Measurements from ENCODE around the gene PLA2G4C.
"Not testable (repeated sequence)": the region's sequence is repeated elsewhere in the genome, so short reads cannot be mapped to it uniquely, and the experiment has no call there.

Gene PLA2G4C

DNA sequence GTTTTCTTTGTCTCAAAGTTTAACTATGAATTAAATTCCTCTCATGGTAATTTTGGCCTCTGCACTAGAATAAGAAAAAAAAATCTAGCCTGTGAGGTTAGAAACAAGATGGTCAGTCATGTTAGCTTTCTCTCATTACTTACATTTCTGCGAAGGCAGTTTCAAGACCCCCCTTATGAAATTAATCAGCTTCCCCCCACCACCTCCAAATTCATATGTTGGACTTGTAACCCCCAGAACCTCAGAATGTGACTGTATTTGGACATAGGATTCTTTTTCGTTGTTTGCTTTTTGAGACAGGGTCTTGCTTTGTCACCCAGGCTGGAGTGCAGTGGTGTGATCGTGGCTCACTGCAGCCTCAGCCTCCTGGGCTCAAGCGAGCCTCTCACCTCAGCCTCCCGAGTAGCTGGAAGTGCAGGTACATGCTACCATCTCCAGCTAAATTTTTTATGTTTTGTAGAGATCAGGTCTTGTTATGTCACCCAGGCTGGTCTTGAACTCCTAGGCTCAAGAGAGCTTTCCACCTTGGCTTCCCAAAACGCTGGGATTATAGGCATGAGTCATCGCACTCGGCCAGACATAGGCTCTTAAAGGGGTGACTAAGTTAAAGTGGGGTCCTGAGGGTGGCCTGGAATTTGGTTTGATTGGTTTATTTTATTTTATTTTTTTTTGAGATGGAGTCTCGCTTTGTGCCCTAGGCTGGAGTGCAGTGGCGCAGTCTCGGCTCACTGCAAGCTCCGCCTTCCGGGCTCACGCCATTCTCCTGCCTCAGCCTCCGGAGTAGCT is 1.4 kb downstream of the PLA2G4C start:
- DNase-seq = no peak

DNA sequence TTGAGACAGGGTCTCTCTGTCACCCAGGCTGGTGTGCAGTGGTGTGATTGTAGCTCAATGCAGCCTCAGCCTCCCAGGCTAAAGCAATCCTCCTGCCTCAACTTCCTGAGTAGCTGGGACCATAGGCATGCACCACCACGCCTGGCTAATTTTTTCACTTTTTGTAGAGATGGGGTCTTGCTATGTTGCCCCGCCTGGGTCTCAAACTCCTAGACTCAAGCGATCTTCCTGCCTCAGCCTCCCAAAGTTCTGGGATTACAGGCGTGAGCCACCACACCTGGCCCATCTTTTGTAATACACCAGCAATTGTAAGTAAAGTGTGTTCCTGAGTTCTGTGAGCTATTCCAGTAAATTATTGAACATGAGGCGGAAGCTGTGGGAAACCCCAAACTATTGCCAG is 6.7 kb downstream of the PLA2G4C start:
- DNase-seq = no peak

DNA sequence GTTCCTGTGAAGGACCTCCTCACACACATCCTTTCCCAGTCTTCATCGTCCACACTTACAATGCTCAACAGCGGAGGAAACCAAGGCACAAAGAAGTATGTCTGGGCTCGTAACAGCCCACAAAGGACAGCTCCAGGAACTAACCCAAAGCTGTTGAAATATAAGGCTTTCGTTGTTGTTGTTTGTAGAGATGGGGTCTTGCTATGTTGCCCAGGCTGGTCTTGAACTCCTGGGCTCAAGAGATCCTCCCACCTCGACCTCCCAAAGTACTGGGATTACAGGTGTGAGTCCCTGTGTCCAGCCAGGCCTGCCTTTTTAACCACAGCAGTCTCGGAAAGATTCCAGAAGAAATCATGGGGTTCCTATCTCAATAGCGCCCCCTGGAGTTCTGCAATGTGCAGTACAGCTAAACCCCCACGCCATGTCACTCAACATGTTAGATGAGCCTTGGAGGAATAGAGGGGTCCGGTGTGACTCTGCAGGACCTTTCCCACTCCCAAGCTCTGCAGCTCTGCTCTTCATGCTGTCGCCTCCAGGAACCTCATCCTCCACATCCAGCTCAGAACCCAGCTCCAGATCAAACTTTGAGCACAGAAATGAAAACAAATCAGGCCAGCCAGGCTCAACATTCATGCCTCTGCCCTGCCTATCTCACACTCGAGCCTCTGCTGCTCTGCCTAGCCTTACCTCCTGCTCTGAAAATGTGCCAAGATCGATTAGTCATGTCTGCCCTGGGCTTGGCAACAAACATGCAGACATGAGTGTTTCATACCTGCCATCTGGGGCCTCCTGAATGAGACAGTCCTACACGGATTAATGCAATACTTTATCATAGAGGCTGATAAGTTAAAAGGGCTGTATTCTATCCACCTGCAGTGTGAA is 7.5 kb downstream of the PLA2G4C start:
- DNase-seq = peak in 1 of 2 experiments; percentile 6

DNA sequence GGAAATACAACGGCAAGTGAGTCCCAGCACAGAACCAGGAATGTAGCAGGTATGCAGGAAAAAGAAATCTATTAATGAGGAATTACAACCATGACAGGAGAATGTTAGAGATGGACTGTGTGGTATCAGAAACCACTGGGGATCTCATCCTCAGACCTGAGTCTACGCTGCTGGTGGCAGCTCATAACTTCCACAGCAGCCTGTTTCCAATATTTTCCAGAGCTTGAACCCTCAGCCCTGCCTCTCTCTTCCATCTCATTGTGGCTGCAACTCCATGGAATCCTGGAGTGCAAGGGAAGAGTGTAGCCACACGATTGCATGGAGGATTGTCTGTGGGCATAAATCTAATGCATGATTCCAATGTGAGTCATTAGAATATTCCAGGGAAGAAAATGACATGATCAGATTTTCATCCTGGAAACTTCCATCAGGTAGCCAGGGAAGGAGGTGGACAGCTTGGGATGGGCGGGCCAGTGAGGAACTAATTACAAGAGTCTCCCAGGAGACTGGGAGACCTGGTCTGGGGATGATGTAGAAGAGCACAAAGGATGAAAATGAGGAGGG is 14.9 kb downstream of the PLA2G4C start:
- DNase-seq = no peak

DNA sequence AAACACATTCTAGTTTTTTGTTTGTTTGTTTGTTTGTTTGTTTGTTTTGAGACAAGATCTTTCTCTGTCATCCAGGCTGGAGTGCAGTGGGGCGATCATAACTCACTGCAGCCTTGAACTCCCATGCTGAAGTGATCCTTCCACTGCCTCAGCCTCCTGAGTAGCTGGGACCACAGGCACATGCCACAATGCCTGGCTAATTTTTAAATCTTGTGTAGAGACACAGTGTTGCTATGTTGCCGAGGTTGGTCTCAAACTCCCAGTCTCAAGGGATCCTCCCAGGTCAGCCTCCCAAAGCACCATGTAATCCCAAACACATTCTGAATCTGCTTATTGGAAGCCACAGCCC is 15.8 kb downstream of the PLA2G4C start:
- DNase-seq = no peak

DNA sequence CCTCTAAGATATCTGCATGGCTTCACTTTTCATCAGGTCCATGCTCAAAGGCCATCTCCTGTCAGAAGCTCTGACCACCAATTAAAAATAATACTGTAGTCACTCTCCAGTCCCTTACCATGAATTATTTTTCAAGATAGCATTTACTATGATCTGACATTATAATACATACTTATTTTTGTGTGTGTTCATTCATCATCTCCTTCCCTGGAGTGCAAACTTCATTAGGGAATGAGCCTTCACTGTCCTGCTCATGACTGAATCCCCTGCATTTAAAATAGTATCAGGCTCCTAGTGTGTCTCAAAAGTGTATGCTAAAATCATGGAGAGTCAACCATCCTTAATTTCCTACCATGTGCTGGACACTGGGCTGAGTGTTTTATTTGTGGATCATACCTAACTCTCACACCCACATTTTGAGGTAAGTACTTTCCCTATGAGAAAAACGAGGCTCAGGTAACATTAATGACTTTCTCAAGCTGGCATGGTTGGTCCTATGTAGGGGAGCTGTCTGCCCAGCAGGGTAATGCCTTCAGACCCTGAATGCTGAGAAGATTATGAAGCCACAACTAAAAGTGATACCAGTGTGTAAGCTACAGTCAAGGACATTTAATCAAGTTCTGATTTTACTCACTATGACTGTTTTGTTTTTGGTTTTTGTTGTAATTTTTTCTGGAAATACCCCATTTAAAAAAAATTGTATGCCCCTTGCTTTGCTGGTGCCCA is 16.3 kb downstream of the PLA2G4C start:
- DNase-seq = no peak

DNA sequence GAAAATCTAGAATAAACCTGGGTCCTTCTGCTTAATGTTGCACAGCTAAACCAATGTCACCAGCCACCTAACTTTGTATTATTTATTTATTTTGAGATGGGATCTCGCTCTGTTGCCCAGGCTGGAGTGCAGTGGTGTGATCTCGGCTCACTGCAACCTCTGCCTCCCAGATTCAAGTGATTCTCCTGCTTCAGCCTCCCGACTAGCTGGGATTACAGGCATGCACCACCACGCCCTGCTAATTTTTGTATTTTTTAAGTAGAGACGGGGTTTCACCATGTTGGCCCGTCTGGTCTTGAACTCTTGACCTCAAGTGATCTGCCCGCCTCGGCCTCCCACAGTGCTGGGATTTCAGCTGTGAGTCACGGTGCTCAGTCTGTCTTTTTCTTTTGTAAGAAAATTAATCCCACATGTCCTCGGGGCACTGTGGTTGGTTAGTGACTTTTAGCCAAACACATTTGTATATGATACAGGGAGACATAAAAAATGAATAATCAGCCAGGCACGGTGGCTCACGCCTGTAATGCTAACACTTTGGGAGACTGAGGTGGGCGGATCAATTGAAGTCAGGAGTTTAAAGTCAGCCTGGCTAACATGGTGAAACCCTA is 19.4 kb downstream of the PLA2G4C start:
- DNase-seq = not testable (repeated sequence)

DNA sequence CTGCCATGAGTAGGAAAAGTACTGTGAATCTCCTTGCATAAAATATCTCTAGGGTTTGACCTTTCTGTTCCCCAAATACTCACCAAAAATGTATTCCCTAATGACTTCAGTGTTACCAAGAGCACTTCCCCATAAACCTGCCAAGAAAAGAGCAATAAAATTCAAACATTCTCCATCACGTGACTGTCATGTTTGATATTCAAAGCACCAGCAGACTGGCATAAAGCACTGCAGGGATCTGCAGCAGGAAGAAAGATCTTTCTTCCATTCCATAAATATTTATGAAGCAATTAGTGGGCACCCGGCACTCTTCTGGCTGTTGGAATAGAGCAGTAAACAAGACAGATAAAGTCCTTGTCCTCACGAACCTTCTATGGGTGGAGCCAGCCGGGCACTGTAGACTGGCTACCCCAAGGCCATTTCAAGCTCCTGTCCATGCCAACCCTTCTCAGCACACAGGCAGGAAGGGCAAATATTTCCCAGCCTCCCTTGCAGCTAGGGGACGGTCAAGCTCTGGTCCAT is 20.3 kb downstream of the PLA2G4C start:
- no peak for DNase-seq

DNA sequence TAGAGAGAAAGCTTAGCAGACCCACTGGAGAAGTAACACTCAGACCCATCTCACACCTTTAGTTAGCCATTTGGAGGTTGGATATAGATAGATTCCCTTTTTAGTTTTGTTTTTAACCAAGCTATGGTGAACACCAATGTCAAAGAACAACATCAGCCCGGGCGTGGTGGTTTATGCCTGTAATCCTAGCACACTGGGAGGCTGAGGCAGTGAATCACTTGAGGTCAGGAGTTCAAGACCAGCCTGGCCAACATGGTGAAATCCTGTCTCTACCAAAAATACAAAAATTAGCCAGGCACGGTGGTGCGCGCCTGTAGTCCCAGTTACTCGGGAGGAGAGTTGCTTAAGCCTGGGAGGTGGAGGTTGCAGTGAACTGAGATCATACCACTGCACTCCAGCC is 21.6 kb downstream of the PLA2G4C start:
- DNase-seq = not testable (repeated sequence)

DNA sequence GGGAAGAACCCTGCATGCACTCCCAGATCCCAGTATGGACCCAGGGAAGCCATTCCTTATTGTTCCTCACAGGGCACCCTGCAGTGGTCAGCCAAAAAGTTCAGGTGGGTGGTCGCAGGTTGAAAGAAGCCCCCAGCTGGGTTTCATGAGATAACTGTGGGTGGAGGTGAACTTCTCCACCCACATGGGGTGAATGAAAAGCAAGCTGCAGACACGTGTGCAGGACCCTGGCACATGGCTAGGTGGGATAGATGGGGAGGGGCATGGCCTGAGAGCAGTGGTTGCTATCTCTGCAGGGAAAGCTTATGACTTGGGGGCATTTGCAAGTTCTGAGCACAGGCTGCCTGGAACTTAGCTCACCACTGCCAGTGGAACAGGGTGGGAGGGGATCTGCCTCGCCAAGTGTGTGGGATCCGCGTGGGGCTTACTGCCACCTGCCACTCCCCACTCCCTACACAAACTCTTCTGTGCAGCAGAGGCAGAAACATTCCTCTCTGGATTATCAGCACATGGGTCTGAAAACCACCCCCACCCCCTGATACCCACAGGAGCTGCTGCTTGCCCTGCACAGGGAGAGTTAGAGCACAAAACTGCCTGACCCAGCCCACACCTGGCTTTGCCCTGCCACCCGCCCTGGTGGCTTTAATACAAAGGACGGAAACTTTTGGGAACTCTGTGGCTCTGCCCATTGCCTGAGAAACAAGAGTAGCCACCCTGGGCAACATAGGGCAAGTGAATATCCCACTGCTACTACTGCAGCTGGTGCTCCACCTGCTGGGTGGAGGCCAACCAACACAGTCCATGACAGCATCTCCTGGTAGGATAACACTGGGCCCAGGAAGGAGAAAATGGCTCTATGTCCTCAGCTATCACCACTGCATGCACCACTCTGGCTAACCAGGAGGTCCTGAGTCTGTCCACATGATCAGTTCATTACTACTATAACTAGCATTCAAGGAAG is 24.4 kb downstream of the PLA2G4C start:
- no peak for DNase-seq

DNA sequence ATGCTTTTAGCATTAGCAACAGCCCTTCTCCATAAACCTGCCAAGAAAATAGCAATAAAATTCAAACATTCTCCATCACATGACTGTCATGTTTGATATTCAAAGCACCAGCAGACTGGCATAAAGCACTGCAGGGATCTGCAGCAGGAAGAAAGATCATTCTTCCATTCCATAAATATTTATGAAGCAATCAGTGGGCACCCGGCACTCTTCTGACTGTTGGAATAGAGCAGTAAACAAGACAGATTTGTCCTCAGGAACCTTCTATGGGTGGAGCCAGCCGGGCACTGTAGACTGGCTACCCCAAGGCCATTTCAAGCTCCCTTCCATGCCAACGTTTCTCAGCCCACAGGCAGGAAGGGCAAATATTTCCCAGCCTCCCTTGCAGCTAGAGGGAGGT is 25.5 kb downstream of the PLA2G4C start:
- DNase-seq = no peak

DNA sequence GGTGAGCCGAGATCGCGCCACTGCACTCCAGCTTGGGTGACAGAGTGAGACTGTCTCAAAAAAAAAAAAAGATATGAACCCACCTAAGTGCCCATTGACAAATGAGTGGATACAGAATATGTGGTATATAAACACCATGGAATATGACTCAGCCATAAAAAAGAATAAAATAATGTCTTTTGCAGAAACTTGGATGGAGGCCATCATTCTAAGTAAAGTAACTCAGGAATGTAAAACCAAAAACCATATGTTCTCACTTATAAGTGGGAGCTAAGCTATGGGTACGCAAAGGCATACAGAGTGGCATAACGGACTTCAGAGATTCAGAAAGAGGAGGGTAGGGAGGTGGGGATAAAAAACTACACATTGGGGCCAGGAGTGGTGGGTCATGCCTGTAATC is 29.5 kb downstream of the PLA2G4C start:
- no peak for DNase-seq

DNA sequence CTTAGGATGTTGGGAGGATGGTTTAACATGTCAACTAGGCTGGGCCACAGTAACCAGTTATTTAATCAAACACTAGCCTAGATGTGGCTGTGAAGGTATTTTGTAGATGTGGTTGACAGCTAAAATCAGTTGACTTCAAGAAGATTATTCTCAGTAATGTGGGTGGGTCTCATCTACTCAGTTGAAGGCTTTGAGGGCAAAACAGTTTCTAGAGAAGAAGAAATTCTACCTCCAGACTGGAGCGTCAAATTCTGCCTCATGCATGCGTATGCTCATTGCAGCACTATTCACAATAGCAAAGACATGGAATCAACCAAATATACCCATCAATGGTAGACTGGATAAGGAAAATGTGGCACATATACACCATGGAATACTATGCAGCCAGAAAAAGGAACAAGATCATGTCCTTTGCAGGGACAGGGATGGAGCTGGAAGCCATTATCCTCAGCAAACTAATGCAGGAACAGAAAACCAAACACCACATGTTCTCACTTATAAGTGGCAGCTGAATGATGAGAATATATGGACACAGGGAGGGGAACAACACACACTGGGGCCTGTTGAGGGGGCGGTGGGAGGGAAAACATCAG is 40.3 kb downstream of the PLA2G4C start:
- DNase-seq = not testable (repeated sequence)

DNA sequence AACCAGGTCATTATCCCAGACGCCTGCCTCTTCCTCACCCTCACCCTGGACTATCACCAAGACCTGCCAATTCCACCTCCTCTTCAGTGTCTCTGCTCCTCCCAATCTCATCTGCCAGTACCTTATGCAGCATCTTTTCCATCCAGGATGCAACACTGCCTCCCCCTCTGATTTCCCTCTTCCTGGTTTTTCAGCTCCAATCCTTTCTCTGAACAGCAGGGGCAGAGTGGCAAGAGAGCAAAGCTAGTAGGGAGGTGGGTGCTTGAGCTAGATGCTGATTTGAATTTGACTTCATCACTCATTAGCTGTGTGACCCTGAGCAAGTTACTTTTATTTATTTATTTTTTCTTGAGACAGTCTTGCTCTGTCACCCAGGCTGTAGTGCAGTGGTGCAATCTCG is 41.2 kb downstream of the PLA2G4C start:
- DNase-seq = no peak

DNA sequence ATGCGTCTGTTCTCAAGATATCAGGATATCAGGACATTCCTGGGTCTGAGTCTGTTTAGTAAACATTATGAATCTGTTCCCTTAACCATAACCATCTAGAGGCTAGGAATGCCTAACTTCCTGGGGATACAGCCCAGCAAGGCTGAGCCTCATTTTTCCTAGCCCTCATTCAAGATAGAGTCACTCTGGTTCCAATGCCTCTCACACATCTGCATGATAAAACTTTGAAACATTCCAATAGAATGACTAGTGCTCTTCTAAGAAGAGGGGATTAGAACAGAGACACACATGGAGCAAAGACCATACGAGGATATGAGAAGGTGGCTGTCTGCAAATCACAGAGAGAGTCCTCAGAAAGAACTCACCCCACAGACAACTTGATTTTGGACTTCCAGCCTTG is 46.1 kb downstream of the PLA2G4C start:
- no peak for DNase-seq

DNA sequence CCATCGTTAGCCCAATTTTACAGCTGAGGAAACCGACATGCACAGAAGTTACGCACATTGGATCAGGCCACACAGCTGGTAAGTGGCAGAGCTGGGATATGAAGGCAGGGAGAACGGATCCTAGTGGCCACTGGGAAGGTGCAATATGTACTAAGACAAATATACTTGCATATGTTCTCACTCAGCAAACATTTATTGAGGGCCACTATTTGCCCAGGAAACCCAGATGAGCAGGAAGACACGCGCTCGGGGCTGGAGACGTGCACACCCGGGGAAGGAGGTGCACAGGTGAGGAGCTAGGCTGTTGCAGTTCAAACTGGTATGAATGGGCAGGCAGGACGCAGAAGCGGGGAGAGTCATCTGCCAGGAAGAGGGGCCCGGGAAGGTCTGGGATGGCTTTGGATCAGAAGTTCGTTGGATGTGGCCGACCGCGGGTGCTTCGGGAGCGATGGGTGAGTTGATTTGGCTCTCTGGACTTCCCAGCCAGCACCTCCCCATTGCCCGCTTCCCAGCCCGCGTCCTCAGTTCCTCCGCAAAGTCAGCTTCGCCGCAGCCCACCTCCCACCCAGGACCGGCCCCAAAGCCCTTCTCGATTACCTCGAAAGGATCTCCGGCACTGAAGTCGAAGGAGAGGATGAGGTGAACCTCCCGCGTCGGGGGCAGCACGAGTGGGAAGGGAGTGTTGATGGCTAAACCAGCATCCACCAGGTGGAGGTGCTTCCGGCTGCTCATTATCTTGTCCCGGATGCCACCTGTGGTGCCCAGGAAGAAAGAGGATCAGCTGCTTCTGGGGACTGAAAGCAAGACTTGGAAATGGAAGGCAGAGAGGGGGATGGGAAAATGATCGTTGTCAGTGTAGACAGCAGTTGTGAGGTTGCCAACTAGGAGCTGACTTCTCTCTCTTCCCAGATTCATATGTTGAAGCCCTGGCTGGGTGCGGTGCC is 48.9 kb downstream of the PLA2G4C start:
- no peak for DNase-seq

DNA sequence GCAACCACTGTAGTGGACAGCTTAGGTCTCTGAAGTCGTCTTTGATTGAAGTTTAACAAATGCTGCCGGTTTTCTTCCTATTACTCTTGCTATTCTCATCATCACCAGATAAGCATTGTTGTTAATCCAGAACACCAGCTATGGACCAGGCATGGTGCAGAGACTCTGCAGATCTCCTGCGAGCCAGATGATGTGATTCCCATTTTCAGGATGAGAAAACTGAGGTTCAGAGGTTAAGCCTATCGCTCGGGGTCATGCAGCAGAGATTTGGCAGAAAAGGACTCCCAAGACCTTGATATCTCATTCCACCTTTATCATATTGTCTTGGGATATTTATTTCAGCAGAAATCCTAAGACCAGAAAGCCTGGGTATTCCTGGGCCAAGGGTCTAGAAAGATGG is 50.2 kb downstream of the PLA2G4C start:
- DNase-seq = no peak

DNA sequence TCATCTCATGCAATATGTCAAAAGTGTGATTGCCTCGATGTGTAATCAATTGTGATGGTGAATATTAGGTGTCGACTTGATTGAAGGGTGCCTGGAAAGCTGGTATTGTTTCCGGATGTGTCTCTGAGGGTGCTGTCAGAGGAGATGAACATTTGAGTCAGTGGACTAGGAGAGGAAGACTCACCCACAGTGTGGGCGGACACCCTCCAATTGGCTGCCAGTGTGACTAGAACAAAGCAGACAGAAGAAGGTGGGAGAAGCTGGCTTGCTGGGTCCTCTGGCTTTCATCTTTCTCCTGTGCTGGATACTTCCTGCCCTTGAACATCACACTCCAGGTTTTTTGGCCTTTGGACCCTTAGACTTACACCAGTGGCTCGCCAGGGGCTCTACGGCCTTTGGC is 51.3 kb downstream of the PLA2G4C start:
- no peak for DNase-seq

DNA sequence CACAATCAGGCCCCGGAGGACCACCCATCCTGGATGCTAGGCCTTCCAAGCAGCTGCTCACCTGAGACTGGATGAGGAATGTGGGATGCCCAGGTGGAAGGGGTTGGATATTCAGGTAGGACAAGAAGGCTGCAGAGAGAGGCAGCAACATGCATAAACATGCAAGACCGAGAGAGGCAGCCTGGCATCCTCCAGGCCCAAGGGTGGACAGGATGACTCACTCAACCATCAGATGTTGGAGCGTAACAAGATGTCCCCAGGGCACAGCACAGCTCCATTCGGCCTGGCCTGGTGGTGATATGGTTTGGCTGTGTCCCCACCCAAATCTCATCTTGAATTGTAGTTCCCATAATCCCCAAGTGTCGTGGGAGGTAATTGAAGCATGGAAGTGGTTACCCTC is 56.8 kb downstream of the PLA2G4C start:
- no peak for DNase-seq

DNA sequence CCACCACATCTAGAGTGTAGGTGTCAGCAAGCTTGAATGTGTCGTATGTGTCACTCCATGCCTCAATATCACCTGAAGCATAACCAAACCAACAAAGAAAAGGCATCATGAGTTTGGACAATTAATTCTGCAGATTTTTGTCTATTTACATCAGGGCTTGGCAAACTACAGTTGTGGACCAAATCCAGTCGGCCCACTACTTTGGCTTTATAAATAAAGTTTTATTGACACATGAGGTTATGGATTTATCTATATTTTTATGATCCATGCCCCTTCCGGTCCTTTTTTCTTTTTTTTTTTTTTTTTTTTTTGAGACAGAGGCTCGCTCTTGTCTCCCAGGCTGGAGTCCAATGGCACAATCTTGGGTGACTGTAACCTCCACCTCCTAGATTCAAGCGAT is 57.5 kb downstream of the PLA2G4C start:
- DNase-seq = no peak

All from NCI-H187 (cell line).